ENCODE measurements around the gene ZNF169. TPM values are rescaled to one million over a fixed set of nuclear protein-coding genes. Genes with fewer than 3 reads are reported as not detected.

ZNF169 gene
- polyA plus RNA-seq, 1 of the 3 experiments (the other 2 are of a cell fraction), result 3.1 TPM

DNA sequence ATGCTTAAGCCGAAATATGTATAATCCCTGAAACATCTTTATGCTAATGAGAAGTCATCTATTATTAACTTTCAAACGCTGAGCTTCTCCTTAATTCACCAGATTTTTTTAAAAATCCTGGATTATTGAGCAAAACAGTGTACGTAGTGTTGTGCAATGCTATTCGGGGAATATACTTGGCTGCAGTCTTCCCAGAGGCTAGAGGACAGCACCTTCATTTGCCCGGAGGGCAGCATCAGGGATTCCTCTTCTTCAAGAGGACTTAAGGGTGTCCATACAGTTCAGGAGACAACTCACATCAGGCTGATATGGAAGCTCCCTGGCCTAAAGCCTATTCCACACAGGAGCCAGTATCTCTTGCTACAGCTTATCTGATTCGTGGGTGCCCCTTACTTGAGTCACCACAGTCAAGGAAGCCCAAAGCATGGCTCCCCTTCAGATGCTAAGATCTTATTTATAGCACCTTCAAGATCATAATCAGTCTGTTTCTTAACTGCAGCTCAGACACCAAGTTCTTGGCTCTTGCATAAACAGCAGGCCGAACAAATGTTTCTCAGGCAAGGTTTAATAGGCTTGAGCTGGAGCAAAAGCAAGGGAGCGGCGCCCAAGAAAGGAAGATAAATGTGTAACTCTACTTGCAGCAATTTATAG, 40.0 kb downstream of the ZNF169 start:
- no peaks in the 10 kb centered on the region for H3F3A ChIP-seq (replicated peaks; ENCODE audit: insufficient read depth)
- no peaks in the 10 kb centered on the region for H3K79me2 ChIP-seq (ENCODE audit: insufficient read depth)
- H4K20me1 ChIP-seq (ENCODE audit: insufficient read depth), result no peaks in the 10 kb centered on the region
- H2AFZ ChIP-seq (ENCODE audit: low read depth), result no peak overlapping the region
- H3K4me1 ChIP-seq (ENCODE audit: control insufficient read depth in 1 of 2, insufficient read depth in 2 of 2, low read depth in 1 of 2, low read length in 1 of 2), result no peaks in the 10 kb centered on the region
- POLR2A ChIA-PET, result no interaction called here
- H3K9ac ChIP-seq, result no peak overlapping the region
- H3K9me2 ChIP-seq, result no peaks in the 10 kb centered on the region
- TF ChIP-seq JUND (IDR thresholded peaks at IDR 0.05), result no peak
- TF ChIP-seq, protein P1, sequence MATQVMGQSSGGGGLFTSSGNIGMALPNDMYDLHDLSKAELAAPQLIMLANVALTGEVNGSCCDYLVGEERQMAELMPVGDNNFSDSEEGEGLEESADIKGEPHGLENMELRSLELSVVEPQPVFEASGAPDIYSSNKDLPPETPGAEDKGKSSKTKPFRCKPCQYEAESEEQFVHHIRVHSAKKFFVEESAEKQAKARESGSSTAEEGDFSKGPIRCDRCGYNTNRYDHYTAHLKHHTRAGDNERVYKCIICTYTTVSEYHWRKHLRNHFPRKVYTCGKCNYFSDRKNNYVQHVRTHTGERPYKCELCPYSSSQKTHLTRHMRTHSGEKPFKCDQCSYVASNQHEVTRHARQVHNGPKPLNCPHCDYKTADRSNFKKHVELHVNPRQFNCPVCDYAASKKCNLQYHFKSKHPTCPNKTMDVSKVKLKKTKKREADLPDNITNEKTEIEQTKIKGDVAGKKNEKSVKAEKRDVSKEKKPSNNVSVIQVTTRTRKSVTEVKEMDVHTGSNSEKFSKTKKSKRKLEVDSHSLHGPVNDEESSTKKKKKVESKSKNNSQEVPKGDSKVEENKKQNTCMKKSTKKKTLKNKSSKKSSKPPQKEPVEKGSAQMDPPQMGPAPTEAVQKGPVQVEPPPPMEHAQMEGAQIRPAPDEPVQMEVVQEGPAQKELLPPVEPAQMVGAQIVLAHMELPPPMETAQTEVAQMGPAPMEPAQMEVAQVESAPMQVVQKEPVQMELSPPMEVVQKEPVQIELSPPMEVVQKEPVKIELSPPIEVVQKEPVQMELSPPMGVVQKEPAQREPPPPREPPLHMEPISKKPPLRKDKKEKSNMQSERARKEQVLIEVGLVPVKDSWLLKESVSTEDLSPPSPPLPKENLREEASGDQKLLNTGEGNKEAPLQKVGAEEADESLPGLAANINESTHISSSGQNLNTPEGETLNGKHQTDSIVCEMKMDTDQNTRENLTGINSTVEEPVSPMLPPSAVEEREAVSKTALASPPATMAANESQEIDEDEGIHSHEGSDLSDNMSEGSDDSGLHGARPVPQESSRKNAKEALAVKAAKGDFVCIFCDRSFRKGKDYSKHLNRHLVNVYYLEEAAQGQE (IDR thresholded peaks at IDR 0.05; ENCODE audit: low read depth, low read length), result no peak
- TF ChIP-seq, protein P2, sequence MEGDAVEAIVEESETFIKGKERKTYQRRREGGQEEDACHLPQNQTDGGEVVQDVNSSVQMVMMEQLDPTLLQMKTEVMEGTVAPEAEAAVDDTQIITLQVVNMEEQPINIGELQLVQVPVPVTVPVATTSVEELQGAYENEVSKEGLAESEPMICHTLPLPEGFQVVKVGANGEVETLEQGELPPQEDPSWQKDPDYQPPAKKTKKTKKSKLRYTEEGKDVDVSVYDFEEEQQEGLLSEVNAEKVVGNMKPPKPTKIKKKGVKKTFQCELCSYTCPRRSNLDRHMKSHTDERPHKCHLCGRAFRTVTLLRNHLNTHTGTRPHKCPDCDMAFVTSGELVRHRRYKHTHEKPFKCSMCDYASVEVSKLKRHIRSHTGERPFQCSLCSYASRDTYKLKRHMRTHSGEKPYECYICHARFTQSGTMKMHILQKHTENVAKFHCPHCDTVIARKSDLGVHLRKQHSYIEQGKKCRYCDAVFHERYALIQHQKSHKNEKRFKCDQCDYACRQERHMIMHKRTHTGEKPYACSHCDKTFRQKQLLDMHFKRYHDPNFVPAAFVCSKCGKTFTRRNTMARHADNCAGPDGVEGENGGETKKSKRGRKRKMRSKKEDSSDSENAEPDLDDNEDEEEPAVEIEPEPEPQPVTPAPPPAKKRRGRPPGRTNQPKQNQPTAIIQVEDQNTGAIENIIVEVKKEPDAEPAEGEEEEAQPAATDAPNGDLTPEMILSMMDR (IDR thresholded peaks at IDR 0.05), result no peak
- TF ChIP-seq, protein P3, sequence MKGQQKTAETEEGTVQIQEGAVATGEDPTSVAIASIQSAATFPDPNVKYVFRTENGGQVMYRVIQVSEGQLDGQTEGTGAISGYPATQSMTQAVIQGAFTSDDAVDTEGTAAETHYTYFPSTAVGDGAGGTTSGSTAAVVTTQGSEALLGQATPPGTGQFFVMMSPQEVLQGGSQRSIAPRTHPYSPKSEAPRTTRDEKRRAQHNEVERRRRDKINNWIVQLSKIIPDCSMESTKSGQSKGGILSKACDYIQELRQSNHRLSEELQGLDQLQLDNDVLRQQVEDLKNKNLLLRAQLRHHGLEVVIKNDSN (IDR thresholded peaks at IDR 0.05; ENCODE audit: borderline replicate concordance, low read depth), result no peak
- TF ChIP-seq GATA2 (CRISPR knock-in tag; IDR thresholded peaks at IDR 0.05), result no peak
- no peak overlapping the region for H3K4me2 ChIP-seq
- 80% methylated on average over 9 of the region's 9 CpGs for WGBS (ENCODE audit: low lambda C conversion rate)
- H3K27me3 ChIP-seq (ENCODE audit: insufficient read depth), result no peaks in the 10 kb centered on the region
- H3K27ac ChIP-seq (ENCODE audit: low read depth in 2 of 2, low read length in 1 of 2), result no peak overlapping the region
- no peak for DNase-seq
- CTCF ChIA-PET, result interaction anchor here (1.2 kb wide), 1 partner anchor 20 kb away, joined by 4 read pairs; no protein-coding TSS in a partner anchor
- H3K36me3 ChIP-seq (replicated peaks in 1 of 2; ENCODE audit: control insufficient read depth in 1 of 2, insufficient read depth in 2 of 2, low read length in 1 of 2), result peaks cover 0 to 2% of the 10 kb centered on the region in 2 experiments
- H3K9me3 ChIP-seq, result no peaks in the 10 kb centered on the region
- no peak overlapping the region for H3K4me3 ChIP-seq (ENCODE audit: low read depth in 2 of 2, low read length in 1 of 2)

DNA sequence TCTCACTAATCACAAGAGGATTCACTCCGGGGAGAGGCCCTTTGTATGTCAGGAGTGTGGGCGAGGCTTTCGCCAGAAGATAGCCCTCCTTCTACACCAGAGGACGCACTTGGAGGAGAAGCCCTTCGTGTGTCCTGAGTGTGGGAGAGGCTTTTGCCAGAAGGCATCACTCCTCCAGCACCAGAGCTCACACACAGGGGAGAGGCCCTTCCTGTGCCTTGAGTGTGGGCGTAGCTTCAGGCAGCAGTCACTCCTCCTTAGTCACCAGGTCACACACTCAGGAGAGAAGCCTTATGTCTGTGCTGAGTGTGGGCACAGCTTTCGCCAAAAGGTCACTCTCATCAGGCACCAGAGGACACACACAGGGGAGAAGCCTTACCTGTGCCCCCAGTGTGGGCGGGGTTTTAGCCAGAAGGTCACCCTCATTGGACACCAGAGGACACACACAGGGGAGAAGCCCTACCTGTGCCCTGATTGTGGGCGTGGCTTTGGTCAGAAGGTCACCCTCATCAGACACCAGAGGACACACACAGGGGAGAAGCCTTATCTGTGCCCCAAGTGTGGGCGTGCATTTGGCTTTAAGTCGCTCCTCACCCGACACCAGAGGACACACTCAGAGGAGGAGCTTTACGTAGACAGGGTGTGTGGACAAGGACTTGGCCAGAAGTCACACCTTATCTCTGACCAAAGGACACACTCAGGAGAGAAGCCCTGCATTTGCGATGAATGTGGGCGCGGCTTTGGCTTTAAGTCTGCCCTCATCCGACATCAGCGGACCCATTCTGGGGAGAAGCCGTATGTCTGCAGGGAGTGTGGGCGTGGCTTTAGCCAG, 41.6 kb downstream of the ZNF169 start:
- Histone ChIP-seq H3K36me3 (replicated peaks in 1 of 2; ENCODE audit: control insufficient read depth in 1 of 2, insufficient read depth in 2 of 2, low read length in 1 of 2) (no peaks in the 10 kb centered on the region), H4K20me1 (ENCODE audit: insufficient read depth) (no peaks in the 10 kb centered on the region), H3K9me2 (no peaks in the 10 kb centered on the region), H3K9me3 (no peaks in the 10 kb centered on the region), H3K4me1 (ENCODE audit: control insufficient read depth in 1 of 2, insufficient read depth in 2 of 2, low read depth in 1 of 2, low read length in 1 of 2) (no peaks in the 10 kb centered on the region), H3K4me2 (no peak overlapping the region), H3K27ac (ENCODE audit: low read depth in 2 of 2, low read length in 1 of 2) (no peak overlapping the region), H2AFZ (ENCODE audit: low read depth) (no peak overlapping the region), H3K9ac (no peak overlapping the region), H3K4me3 (ENCODE audit: low read depth in 2 of 2, low read length in 1 of 2) (no peak overlapping the region), H3F3A (replicated peaks; ENCODE audit: insufficient read depth) (no peaks in the 10 kb centered on the region), H3K79me2 (ENCODE audit: insufficient read depth) (no peaks in the 10 kb centered on the region), H3K27me3 (ENCODE audit: insufficient read depth) (no peaks in the 10 kb centered on the region)
- DNase-seq, result no peak
- ChIA-PET CTCF (no interaction called here), POLR2A (no interaction called here)
- TF ChIP-seq YY1 (IDR thresholded peaks at IDR 0.05; ENCODE audit: low read depth) (no peak), TEAD4 (IDR thresholded peaks at IDR 0.05; ENCODE audit: borderline replicate concordance, insufficient read depth) (no peak)
- 93% methylated on average over 17 of the region's 20 CpGs for WGBS (ENCODE audit: low lambda C conversion rate)

All from SK-N-SH (cell line).